ENCODE measurements around the gene NDUFB4. TPM values are rescaled to one million over a fixed set of nuclear protein-coding genes. Genes with fewer than 3 reads are reported as not detected.

NDUFB4 gene
- total RNA-seq, 1 experiment from 2014 or later = 96.1 TPM

DNA sequence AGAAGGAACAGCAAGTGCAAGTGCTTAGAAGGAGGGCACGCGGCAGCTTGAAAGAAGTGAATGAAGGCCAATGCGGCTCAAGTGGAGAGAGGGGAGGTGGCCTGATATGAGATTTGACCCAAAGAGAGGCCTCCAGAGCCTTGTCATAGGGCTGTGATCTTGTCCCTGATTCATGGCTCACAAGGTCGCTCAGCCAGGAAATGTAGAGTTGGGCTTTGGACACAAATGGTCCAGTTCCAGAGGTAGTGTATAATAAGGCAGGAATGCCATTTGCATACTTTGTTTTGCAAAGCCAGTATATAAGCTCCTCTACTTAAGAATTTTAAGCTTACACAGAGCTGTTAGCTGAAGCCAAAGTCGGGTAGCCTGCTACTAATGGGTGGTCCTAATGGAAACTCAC lies 52.2 kb downstream of the NDUFB4 start:
- ChIA-PET CTCF (interaction anchor here (0.7 kb wide), 1 partner anchor 917 kb away, joined by 3 read pairs; no protein-coding TSS in a partner anchor), POLR2A (no interaction called here)
- TF ChIP-seq CTCF (IDR thresholded peaks at IDR 0.05; ENCODE audit: unreplicated experiment) = no peak
- H3K36me3 Mint-ChIP-seq (ENCODE audit: insufficient read depth, unreplicated experiment) = no peaks in the 10 kb centered on the region
- H3K4me3 Mint-ChIP-seq (ENCODE audit: unreplicated experiment) = no peak overlapping the region
- DNase-seq (ENCODE audit: unreplicated experiment) = no peak
- H3K4me1 Mint-ChIP-seq (ENCODE audit: insufficient read depth, unreplicated experiment) = no peaks in the 10 kb centered on the region
- H3K27ac Mint-ChIP-seq (ENCODE audit: low read depth, unreplicated experiment) = no peak overlapping the region
- no peaks in the 10 kb centered on the region for H3K9me3 Mint-ChIP-seq (ENCODE audit: unreplicated experiment)
- no peaks in the 10 kb centered on the region for H3K27me3 Mint-ChIP-seq (ENCODE audit: insufficient read depth, unreplicated experiment)
- no TSS peak for BruUV-seq (replicated peaks)
- intact Hi-C loops (cut with micrococcal nuclease) = no loop called here

DNA sequence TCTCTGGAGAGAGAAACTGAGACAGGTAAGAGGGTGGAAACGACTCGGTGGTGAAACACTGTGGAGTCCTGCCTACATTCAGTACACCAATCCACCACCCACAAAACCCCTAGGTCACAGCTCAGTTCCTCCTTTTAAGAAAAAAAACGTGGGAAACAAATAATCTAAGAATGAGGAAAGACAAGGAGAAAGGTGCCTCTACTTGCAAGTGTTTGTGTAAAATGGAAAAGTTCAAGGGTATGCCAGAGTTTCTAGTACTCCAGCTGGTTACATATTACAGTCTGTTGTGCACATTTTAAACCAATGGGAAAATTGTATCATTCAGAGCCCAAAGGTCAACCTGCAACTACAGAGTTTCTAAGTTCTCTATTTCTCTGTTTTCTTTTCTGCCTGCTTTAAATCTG lies 53.7 kb downstream of the NDUFB4 start:
- Mint-ChIP-seq H3K36me3 (ENCODE audit: insufficient read depth, unreplicated experiment) (no peaks in the 10 kb centered on the region), H3K27me3 (ENCODE audit: insufficient read depth, unreplicated experiment) (no peaks in the 10 kb centered on the region), H3K27ac (ENCODE audit: low read depth, unreplicated experiment) (no peak overlapping the region), H3K4me3 (ENCODE audit: unreplicated experiment) (no peak overlapping the region), H3K4me1 (ENCODE audit: insufficient read depth, unreplicated experiment) (no peaks in the 10 kb centered on the region), H3K9me3 (ENCODE audit: unreplicated experiment) (no peaks in the 10 kb centered on the region)
- POLR2A ChIA-PET = no interaction called here
- DNase-seq (ENCODE audit: unreplicated experiment) = no peak
- TF ChIP-seq CTCF (IDR thresholded peaks at IDR 0.05; ENCODE audit: unreplicated experiment) = no peak
- CTCF ChIA-PET = no interaction called here
- no TSS peak for BruUV-seq (replicated peaks)
- intact Hi-C loops (cut with micrococcal nuclease) = no loop called here

DNA sequence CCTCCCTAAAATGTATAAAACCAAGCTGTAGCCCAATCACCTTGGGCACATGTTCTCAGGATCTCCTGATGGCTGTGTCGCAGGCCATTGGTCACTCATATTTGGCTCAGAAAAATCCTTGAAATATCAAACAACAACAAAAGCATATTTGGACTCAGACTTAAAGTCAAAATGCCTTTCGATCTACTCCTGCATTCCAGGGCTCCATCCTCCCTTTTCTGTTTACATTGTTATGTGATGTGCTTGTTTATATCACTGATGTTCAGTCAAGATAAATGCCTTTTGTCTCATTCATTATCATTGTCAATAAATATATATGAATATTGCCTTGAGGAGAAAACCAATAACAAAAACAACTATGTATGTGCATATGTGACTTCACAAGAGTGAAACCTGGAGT lies 54.2 kb downstream of the NDUFB4 start:
- no peaks in the 10 kb centered on the region for H3K27me3 Mint-ChIP-seq (ENCODE audit: insufficient read depth, unreplicated experiment)
- BruUV-seq (replicated peaks) = no TSS peak
- no peaks in the 10 kb centered on the region for H3K9me3 Mint-ChIP-seq (ENCODE audit: unreplicated experiment)
- H3K36me3 Mint-ChIP-seq (ENCODE audit: insufficient read depth, unreplicated experiment) = no peaks in the 10 kb centered on the region
- DNase-seq (ENCODE audit: unreplicated experiment) = no peak
- POLR2A ChIA-PET = no interaction called here
- intact Hi-C loops (cut with micrococcal nuclease) = no loop called here
- H3K4me1 Mint-ChIP-seq (ENCODE audit: insufficient read depth, unreplicated experiment) = no peaks in the 10 kb centered on the region
- no peak overlapping the region for H3K27ac Mint-ChIP-seq (ENCODE audit: low read depth, unreplicated experiment)
- no peak for TF ChIP-seq CTCF (IDR thresholded peaks at IDR 0.05; ENCODE audit: unreplicated experiment)
- no peak overlapping the region for H3K4me3 Mint-ChIP-seq (ENCODE audit: unreplicated experiment)
- CTCF ChIA-PET = no interaction called here

Other genes with a start within 250 kb of the NDUFB4 start
- gene LRRC58, start 247.0 kb upstream of the NDUFB4 start, total RNA-seq (2022) = 25.8 and 28.8 TPM in 2 replicates
- gene FSTL1, start 145.3 kb upstream of the NDUFB4 start, total RNA-seq (2022) = 49.4 and 56.4 TPM in 2 replicates
- 0.44 and 1.0 TPM in 2 replicates for gene HGD, start 85.9 kb downstream of the NDUFB4 start, total RNA-seq (2022)
- 21.8 and 26.0 TPM in 2 replicates for gene RABL3, start 146.2 kb downstream of the NDUFB4 start, total RNA-seq (2022)
- gene GTF2E1, start 146.4 kb downstream of the NDUFB4 start, total RNA-seq (2022) = 18.0 and 21.6 TPM in 2 replicates

Measured in MCF 10A (cell line).